Stimulated activated CD4-positive, alpha-beta T cell treated with anti-CD3 and anti-CD28 coated beads, Interleukin-2, amount 100 ng/mL, for 4 hours (primary cell): ENCODE measurements around the gene COL10A1.
A peak's percentile ranks its signal among the peaks of the same experiment; 100 is the strongest.
"Not testable (repeated sequence)": the region's sequence is repeated elsewhere in the genome, so short reads cannot be mapped to it uniquely, and the experiment has no call there.

Experiments
- DNase-seq: peaks from one replicate; pipeline ENCODE4 v3.0.0-alpha.2; 2020; ENCODE audit warnings: low read depth

The COL10A1 gene

DNA sequence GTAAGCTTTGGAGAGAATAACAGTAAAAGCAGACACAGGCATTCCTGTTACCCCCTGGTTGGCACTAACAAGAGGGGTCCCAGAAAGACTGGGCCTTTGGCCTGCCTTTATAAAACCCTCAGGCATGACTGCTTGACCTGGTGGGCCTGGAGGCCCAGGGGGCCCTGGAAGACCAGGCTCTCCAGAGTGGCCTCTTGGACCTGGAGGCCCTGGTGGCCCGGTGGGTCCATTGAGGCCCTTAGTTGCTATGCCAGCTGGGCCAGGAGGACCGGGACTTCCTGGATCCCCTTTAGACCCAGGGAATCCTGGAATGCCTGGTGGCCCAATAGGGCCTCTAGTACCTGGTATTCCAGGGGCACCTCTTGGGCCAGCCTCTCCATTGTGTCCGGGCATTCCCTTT is 5.5 kb downstream of the COL10A1 start:
- no peak for DNase-seq

DNA sequence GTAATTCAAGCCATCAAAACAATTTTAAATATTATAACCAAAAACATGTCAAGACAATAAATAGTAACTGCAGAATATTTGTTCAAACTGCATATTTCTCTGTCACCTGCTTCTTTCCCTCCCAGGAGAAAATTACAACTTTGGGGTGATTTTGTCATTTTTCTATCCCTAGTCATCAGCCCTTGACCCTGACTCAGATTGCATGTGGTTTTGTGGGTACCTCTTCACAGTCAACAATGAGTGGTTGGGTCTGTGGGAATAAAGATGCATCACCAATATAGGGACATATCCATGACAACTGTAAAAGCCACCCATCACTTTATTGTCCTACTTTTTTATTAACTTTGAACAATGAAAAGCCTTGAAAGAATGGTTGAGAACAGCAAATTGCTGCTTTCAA is 7.3 kb downstream of the COL10A1 start:
- DNase-seq = no peak

DNA sequence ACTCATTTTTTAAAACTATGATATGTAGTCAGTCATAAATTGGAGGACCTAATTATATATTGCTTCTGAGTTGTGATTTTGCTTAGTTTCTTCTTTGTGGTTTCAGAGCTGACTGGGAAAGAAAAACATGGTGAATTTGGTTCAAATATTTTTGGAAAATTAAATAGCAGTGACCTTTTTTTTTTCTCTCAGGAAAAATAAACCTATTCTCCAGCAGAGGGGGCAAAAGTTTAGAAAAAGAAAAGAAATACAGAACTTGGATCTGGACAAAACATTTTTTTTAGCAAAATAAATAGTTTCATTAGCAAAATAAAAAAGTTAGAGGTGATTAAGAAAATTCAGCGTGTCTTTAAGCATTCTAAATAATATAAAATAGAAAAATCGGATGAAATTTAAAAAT is 10.2 kb downstream of the COL10A1 start:
- DNase-seq = no peak

DNA sequence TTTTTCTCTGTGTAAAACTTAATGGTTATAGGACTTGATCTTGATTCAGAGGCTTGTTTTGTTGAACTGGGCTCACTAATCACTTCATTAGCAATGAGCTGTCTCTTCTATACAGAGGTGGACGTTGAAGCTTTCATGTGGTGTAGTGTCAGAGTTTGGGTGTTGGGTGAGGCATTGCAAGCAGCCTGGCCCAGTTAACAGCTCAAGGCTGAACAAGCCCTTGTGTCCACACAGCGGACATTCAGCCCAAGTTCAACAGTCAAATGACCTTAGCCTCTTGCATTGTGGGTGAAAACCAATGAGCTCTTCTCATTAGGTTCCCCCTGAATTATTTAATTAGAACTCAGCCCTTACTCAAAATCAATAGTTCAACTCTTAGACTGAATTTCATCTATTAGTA is 12.5 kb downstream of the COL10A1 start:
- no peak for DNase-seq

DNA sequence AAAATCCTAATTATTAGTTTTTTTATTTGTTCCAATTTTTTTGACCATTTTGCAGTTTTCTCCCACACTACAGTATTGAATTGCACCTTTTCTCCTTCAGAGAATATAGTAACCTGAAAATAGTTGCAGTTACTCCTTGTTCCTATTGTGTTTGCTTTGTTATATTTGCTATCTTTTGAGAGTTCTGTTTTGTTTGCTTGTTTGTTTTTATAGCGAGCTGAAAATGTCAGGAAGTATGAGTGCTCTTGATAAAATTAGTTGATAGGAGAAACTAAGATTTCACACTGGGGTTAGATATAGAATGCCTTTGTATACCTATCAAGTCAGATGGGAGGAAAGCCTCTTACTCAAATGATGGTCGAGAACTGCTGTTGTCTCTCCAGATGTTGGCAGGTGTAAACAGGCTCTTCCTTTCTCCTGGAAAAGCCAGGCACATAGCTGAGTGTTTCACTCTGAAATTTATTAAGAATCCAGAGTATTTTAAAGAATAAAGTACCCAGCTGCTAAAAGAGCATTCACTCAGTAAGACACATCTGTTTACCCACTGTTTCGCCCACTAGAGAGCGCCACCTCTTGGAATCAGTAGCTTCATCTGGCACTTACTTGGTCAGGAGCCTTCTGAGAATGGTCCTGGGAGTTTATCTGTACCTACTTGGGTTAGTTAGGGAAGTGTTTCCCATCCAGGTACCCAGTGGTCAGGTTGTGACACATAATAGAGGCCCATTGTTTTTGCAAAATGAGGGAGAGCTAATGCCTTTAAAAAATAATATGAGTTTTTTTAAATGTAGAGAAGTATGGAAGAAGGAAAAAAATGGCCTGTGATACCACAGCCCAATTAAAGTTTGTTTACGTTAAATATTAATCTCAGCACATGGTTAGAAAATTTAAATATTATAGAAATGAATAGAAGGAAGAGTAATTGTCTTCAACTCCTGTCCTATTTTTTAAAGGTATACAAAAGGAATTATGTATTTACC is 14.1 kb downstream of the COL10A1 start:
- DNase-seq = no peak

DNA sequence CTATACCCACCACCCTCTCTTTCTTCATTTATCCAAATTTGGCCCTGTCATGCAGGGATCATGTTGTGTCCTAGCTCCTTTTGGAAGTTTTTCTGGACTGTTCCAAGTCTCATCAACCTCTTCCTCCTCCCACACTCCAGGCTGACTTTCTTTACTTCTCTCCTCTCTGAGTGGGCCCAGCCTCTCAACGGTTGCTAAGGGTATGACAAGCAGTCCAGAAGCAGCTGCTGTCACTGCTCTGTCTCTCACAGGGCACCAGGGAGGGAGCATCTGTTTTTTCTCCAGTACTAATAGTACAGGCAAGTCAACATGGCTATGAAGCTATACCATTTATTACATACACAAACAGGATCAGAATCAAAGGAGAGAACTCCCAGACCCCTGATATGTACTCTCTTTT is 17.1 kb downstream of the COL10A1 start:
- DNase-seq = no peak

DNA sequence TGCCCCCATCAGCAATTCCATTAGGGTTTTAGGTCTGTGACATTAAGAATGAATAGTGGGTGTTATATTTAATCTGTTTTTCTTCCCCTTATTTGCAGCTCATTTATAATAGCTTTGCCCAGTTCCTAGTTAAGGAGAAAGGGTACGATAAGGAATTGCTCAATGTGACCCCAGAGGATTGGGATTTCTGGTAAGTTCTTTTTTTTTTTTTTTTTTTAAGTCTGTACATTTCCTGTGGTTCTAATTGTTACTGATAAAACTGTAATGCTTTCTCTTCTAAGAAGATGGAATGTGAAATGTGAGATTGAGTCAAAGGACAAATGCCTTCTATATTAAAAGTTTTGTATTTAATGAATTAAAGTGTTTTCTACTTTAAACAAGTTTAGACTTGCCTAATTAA is 19.8 kb downstream of the COL10A1 start:
- no peak for DNase-seq

DNA sequence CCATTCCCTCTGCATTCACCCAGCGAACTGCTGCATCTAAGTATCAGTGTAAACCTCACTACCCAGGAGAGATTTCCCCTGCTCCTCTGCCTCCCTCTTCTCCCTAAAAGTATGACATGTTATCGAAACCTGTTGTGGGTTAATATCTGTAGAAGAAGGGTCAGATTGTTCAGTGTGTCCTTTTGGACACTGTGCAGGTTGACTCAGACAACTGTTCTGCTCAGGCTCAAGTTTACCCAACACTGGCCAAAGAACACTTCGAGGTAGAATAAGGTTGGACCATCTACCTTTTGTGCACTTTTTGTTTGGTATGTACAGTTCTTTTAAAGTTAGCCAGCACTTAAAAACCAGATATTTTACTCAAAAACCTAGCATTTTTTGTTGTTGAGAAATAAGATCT is 20.7 kb downstream of the COL10A1 start:
- no peak for DNase-seq

DNA sequence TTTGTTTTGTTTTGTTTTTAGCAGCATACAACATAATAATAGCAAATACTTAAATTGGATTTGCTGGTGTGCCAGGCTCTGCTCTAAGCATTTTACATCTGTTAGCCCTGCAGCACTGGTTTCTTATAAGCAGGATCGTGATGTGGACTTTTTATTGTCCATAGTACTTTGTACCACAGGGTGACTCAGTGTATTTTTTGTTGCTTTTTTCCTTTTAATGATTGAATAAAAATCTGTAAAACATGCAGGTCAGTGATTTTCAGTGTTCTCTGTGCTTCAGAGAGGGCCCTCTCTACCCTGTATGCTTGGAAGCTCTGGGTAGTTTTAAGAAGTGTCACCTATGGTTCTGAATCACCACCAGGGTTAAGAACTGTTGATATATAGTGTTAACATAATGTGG is 21.3 kb downstream of the COL10A1 start:
- DNase-seq = no peak

DNA sequence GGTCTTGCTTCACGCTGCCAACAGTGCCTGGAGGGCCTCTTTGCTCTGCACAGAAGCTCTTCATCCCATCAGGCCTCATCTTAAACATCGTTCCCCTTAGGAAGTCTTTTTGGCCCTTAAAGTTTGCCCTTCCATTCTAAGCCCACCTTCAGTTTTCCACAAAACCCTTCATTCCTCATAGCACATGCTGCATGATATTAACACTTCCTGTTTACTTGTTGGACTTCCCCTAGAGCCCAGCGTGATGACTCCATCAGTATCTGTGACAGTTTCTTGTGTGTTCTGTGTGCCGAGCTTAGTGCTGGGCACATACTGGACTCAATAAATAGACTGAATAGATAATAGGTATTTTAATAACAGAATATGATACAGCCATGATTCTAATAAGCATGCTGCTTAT is 23.1 kb downstream of the COL10A1 start:
- DNase-seq = no peak

DNA sequence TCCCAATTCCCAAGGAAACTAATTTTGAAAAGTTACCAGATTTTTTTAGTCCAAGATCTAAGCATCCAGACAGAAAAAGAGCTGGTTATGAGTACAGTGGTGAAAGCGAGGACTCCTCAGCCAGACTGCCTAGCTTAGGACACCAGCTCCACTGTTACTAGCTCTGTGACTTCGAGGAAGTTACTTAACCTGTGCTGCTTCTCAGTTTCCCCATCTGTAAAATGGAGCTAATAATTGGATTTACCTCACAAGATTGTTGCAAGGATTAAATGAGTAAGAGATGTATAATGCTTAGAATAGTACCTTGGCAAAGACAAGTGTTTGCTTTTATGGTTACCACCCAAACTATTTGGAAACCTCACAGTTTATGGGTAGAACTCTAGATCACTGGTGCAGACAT is 24.1 kb downstream of the COL10A1 start:
- no peak for DNase-seq

DNA sequence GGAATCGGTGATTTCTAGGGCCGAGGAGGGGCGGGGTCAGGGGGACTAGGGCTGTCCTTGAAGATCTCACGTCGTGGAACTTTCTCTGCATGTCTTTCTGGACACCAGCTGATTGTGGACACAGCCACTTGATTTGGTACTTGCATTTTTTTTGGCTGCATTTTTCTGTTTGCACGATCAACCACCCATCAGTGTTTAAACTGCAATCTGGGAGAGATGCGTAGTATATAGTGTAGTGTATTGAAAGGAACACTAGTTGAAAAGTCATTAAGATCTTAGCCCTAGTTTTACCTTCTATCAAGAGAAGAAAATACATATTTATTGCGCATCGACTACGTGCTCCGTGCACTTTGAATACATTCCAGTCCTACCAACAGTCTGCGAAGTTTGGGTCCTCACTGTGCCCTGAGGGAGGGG is 24.6 kb downstream of the COL10A1 start:
- DNase-seq = peak; percentile 37

DNA sequence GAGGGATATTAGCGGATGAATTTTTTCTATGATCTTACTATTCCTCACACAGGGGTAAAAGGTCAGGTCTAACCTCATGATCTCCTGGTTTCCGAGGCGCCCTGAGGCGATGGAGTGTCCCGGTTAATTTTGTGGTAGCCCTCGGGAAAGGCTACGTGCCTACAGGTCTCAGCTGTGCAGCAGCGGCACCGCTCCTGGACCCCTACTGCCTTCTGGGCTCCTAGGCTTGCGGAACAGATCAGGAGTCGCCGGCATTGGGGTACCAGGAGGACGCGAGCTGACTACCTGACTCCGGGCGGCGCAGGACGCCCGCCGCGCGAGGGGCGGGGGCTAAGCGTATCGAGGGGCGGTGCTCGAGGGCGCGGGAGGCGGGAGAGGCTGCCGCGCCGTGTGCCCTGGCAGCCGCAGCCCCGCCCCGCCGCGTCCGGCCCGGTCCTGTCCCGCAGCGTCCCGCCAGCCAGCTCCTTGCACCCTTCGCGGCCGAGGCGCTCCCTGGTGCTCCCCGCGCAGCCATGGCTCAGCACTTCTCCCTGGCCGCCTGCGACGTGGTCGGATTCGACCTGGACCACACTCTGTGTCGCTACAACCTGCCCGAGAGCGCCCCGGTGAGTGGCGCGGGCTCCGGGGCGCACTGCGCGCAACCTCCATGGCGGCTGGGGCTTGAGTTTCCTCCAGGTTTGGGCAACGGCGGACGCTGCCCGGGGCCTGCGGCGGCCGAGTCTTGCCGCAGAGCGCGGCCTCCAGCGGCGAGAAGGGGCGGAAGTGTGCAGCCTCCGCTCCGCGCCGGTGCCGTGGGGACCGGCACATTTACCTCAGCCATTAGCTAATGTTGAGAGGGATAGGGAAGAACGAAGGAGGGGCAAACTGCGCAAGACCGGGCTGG is 25.3 kb downstream of the COL10A1 start, which contains the start of gene NT5DC1:
Gene NT5DC1, plus strand, starts transcription at position 435 of the 883 bp plus-strand sequence. Its CDS starts 78 bp downstream, at position 513.
- peak; percentile 77 for DNase-seq

DNA sequence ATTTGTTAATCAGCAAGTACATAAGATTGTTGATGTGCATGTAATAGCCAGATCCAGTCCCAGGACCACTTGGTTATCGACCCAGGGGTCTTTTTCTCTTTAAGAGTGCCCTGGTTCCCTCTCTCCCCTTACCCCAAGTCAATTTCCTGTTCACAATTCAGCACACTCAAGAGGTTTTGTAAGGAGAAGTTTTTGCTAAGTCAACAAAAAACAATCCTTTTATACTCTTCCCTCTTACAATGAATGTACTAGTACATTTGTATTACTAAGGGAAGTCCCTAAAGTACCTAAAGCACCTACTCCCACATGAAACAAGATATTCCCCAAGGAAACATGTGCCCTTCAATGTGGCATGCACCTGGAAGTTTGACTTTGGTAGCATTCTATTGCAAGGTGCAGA is 26.9 kb downstream of the COL10A1 start:
- DNase-seq = no peak

DNA sequence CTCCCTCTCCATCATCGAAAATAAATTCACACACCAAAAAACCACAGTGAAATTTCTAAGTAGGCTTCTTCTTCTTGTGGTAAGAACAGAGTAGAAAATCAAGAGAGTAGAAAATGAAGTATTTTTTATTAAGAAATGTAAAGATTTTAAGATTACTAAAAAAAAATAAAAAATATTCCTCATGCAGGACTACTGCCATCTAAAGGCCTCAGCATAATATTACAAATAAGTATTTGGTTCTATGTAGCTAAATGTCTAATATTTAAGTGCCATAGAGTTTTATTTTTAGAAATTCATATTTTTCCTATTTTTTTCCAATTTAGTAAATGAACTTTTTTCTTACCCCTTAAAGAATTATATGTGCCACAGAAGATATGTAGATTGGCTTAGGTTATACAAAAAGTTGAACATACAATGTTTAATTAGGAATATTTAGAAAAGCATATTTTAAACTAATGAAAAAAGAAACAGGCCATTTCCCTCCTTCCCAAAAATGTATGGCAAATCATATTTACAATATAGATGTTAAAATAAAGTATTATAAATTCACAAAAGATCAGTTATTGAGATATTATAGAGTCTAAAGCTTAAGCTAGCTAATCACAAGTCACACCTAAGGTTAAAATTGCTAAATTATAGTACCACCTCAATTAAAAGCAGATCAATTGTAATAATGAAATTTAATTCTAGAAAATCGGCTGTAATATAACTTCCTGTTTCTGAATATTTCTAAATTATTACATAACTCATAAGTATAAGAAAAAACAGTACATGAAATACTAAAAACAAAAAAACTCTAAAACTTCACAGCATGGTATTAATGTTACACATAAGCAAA is 28.7 kb downstream of the COL10A1 start:
- no peak for DNase-seq

DNA sequence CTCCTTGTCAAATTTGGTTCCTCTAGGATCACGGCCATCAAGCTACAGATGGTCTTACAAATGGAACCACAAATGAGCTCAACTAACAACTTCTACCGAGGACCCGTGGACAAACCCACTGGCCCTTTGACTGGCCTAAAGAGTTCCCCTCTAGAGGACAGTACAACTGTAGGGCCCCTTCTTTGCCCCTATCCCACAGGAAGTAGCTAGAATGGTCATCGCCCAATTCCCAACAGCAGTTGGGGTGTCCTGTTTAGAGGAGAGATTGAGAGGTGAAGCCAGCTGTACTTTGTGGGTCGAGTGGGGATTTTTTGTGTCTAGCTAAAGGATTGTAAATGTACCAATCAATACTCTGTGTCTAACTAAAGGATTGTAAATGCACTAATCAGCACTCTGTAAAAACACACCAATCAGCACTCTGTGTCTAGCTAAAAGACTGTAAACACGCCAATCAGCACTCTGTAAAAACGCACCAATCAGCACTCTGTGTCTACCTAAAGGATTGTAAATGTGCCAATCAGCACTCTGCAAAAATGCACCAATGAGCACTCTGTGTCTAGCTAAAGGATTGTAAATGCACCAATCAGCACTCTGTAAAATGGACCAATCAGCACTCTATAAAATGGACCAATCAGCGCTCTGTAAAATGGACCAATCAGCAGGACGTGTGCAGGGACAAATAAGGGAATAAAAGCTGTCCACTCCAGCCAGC is 29.7 kb downstream of the COL10A1 start:
- not testable (repeated sequence) for DNase-seq

DNA sequence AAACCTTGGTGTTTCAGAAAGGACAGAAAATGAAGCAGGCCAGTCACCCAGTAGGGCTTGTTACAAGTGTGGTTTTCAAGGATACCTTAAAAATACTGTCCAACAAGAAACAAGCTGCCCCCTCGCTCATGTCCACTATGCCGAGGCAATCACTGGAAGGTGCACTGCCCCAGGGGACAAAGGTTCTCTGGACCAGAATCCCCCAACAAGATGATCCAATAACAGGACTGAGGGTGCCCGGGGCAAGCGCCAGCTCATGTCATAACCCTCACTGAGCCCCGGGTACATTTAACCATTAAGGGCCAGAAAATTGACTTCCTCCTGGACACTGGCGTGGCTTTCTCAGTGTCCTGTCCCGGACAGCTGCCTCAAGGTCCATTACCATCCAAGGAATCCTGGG is 31.9 kb downstream of the COL10A1 start:
- DNase-seq = no peak

DNA sequence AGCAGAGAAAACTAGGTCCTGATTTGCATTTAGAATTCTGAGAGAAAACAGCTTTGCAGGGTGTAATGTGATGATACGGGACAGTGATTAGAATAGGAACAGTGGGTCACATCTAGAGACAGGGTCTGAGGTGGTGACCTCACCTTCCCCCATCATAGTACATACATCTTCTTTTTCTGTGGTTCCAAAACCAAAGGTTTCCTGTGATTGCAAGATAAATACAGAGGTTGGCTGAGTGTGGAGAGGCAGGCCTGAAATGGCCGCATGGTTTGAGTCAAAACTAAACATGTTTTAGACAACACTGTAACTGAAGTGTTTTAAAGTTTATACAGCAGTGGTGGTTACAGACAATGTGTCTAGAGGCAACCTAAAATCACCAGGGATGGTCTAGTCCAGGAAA is 35.7 kb downstream of the COL10A1 start:
- DNase-seq = no peak

DNA sequence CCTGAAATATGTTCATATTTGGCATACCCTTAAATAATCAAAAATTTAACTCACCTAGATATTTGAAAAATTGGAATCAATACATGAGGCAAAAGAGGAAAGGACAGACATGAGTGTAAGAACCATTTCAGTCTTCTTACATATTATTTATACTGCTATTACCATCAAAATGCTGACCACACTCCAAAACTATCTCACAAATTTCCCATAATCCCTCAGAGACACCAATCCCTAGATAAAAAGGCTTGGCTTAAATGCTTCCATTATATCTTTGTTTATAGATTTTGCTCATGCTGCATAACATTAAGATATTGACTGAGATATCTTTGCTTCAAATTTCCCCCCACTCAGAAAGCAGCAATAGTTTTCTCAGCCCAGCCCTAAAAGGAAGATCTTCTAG is 37.0 kb downstream of the COL10A1 start:
- no peak for DNase-seq

DNA sequence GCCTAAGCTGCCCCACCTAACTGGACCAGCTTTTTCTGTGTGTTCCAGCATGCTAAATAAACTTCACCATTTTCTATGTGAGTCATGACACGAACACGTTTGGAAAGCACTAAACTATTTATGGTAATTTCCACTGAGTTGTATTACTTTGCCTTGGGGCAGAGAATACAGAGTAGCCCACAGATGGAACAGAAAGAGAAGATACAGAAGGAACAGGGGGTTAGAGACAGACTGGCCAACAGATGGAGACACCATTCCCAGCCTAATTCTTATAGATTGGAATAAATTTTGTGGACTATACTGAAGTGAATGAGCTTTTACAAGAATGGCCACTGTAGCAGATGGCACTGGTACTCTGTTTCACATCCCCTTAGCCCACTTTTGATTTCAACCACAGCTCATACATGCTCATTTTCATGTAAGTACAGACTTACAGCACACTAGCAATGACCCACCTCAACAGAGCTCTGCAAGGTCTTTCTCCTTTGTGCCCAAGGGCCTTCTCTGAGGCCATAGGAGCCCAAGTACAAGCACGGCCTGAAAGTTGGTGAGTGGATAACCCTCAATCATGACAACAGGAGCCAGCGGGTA is 38.4 kb downstream of the COL10A1 start:
- DNase-seq = no peak

DNA sequence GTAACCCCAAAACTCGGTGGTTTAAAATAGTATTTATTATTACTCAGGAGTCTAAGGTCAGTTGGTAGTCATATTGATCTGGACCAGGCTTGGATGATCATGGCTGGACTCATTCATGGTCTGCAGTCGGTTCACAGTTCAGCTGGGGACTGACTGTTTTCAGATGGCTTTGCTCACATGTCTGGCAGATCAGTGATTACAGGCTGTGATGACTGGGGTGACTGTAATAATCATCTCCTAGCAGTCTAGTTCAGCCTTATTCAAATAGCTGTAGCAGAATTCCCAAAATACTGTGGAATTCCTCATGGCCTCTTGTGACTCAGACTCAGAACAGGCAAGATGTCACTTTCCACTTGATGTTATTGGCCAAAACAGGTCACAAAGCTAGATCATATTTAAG is 41.6 kb downstream of the COL10A1 start:
- DNase-seq = no peak
